ENCODE results near the gene SEC11A.
A peak's percentile ranks its signal among the peaks of the same experiment; 100 is the strongest.
"Not testable (repeated sequence)": the region's sequence is repeated elsewhere in the genome, so short reads cannot be mapped to it uniquely, and the experiment has no call there.

Gene SEC11A

DNA sequence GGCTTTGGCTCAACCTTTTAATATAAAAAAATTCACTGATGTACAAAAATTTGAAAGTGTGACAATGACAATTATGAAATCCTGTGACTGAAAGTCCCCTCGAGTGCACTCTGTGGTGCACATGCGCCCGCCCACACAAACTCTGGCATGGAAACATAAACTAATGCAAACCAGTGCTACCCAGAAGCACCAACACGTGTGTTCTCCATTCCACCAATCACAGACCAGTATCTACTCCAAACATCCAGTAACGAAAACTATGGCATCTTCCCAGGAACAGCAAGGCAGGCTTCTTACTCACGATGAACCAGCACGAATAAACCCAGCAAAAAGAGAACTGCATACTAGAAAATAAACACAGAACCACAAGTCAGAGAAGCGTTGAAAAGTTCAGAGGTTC is 46.2 kb downstream of the SEC11A start:
- no peak for DNase-seq

DNA sequence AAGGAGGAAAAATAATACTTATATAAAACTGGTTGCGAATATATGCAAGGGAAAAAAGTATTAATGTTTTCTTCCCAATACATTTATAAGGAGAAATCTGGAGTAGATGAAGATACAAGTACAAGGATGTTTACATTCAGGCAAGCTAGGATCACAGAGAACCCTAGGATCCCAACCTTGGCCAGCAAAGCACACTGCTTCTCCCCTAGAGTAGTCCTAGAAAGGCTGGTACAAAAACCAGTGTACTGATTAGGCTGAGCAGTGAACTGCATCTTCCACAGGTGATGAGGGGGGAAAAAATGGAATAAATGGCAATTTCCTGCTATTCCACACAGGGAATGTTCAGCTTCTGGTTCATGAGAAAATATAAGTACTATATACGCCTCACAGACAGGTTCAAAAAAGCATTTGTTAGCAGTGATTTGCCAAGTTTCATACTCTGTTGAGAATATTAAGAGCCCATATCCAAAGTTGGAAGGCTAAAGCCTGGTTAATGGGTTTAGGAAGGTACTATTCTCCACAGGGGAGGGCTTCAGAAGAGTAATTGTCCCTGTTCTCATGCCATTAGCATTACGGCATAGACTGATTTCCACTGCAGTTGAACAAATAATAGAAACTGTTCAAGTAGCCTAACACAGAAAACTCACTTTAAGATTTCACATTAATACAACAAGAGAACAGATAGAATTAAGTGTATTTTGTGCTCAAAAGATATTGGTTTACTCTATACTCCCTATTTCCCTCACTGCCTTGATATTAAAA is 47.5 kb downstream of the SEC11A start:
- no peak for DNase-seq

- DNase-seq: no peak
Measured at GRCh38 chr15:84666373-84666772, 49.6 kb downstream of the SEC11A start.

DNA sequence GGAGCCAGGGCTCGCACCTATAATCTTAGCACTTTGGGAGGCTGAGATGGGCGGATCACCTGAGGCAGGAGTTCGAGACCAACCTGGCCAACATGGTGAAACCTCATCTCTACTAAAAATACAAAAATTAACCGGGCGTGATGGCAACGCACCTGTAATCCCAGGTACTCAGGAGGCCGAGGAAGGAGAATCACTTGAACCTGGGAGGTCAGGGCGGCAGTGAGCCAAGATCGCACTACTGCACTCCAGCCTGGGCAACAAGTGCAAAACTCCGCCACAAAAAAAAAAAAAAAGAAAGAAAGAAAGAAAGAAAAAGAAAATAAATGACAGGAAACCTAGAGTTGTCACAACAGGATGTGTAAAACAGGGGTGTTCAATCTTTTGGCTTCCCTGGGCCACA is 54.9 kb downstream of the SEC11A start:
- DNase-seq: no peak

GRCh38 chr15:84659904-84660781 is 55.8 kb downstream of the SEC11A start:
- no peak for DNase-seq

DNA sequence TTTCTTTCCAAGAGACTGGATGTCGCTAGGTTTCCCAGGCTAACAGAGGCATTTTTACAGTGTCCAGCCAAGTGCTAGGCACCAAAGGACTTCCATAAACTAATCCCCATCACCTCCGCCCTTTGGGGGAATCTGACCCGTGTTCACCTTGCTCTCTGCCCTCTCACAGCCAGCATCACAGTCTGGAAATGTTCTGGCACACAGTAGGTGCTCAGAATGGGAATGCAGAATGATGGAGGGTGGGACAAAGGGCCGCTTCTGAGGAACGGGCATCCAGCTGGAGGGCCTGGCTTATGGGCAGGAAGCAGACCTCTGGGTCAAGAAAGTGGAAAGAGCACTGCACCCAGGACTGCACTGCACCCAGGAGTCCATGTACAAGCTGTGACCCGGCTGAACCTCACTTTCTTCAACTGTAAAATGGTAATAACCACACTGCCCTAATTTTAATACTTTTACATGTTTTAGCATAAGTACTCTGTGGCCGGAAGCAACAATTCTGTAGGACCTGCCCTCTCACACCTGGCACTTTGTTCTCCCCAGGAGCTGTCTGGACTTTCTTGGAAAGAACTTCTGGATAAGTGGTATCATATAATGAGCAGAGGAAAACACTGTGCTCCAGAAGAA is 57.0 kb downstream of the SEC11A start:
- DNase-seq: no peak

- no peak for DNase-seq
Measured at GRCh38 chr15:84658080-84658787, 57.7 kb downstream of the SEC11A start, which contains the start of gene NMB. Gene NMB, minus strand, starts transcription at chr15:84658199. Its CDS starts 47 bp downstream, at chr15:84658152.

GRCh38 chr15:84657748-84658079 is 58.2 kb downstream of the SEC11A start:
- DNase-seq: no peak

GRCh38 chr15:84656972-84657371 is 59.0 kb downstream of the SEC11A start:
- DNase-seq: no peak

GRCh38 chr15:84654689-84655453 is 61.1 kb downstream of the SEC11A start:
- no peak for DNase-seq

- peak; percentile 33 for DNase-seq
Measured at GRCh38 chr15:84653910-84654688, 61.8 kb downstream of the SEC11A start, which contains the start of gene WDR73. Gene WDR73, minus strand, starts transcription at chr15:84654283. Its CDS starts 9 bp downstream, at chr15:84654274.

GRCh38 chr15:84653584-84653909 is 62.4 kb downstream of the SEC11A start:
- DNase-seq: no peak

DNA sequence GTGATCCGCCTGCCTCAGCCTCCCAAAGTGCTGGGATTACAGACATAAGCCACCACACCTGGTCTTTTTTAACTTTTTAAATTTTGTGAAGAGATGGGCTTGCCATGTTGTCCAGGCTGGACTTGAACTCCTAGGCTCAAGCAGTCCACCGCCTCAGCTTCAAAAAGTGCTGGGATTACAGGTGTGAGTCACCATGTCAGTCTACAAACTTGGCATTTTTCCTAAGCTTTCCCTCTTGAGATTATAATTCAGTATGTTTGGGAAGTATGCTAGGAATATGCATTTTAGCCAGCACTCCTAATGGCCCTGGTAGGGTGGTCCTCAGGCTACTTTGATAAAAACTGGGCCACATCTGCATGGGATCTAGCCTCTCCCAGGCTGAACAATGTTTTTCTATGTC is 66.2 kb downstream of the SEC11A start:
- no peak for DNase-seq

GRCh38 chr15:84648539-84648938 is 67.4 kb downstream of the SEC11A start:
- no peak for DNase-seq

DNA sequence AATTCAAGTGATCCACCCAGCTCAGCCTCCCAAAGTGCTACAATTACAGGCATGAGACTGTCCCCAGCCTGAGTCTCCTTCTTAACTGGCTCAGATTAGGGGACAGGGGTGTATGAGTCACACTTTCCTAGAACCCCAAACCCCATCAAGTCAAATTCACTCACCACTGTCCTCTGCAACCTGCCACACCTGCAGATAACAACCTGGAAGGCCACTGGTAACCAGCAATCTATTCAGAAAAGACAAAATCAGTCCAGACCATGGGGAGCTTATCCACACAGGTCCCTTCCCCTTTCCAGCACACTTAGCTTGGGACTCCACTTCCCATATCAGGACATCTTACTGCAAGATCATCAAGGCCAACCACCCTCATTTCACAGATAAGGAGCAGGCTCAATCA is 68.2 kb downstream of the SEC11A start:
- no peak for DNase-seq

DNA sequence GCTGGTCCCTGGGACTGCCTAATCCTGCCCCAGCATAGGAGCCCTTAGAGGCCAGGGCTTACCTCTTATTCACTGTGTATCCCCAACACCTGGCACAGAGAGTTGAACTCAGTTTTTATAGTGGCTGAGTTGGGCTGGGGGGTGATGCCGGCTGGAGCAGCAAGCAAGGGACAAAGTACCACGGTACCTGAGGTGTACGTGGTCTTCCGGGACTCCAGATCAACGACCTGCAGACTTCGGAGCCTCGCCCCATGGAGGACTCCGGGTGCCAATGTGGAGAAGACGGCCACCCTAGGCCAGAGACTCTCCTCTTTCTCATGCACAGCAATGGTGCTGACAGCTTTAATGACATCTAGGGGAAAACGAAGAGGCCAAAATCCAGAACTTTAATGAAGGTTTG is 69.9 kb downstream of the SEC11A start:
- no peak for DNase-seq

DNA sequence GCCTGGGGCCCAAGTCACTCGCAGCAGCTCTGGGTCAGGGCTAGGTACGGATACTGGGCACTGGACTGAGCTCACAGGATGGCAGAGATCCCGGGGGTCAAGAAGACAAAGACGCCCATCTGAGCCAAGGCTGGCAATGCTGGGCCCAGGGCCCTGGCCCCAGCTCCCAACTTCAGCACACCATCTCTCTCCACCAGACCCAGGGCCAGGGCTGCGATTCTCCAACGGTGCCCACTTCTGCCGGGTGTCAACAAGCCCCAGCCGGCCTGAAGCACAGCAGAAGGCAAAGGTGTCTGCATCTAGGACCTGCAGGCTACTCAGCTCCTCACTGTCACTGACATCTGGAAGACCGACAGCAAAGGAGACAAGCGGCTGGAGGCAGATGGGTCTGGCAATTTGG is 70.4 kb downstream of the SEC11A start:
- no peak for DNase-seq

DNA sequence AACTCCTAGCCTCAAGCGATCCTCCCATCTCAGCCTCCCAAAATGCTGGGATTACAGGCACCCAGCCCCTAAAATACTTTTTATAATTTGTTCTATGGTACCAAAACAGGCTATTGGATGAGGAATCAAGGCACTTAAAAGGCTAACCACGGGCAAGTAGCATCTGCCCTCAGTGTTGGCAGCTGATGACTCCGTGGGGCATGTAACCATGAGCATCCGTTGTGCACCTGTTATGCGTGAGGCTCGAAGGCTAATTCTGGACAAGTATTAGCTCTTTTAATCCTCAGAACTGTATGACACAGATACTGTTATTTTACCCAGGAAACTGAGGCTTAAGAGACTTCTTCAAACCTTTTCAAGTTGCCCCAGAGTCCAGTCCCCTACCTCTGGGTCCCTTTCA is 72.1 kb downstream of the SEC11A start:
- DNase-seq: no peak

- DNase-seq: not testable (repeated sequence)
Measured at GRCh38 chr15:84642640-84643039, 73.3 kb downstream of the SEC11A start.

DNA sequence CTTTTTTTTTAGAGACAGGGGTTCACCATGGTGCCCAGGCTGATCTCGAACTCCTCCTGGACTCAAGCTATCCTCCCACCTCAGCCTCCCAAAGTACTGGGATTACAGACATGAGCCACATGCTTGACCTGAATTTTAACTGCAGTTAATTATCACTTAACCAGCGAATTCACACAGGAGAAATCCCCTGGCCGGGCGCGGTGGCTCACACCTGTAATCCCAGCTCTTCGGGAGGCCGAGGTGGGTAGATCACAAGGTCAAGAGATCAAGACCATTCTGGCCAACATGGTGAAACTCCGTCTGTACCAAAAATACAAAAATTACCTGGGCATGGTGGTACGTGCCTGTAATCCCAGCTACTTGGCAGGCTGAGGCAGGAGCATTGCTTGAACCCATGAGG is 74.1 kb downstream of the SEC11A start:
- DNase-seq: not testable (repeated sequence)

DNA sequence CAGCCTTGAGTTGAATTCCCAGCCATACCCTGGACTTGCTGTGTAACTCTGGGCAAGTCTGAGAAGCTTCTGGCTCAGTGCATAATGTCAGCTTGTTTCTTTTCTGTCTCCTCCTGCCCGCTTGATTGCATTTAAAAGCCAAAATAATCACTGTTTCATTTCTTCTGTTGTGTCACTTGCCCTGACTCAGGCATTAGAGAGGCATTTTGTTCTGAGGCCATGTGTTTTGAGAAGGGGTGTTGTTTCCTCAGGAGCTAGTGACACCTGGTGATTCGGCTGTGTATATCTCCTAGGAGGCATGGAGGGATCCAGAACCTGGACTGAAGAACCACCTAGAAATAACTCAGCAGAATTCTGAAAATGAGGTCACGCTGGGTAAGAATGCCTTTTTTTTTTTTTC is 77.8 kb downstream of the SEC11A start:
- no peak for DNase-seq

All from NCI-H187 treated with DMSO at 0.1 percent for 48 hours (cell line).